GM12801 (cell line): ENCODE data around the gene PRMT2.

Source experiments
- TF ChIP-seq, protein P1 (sequence below): IDR thresholded peaks from one replicate; pipeline ENCODE4 v1.5.1; 2011; ENCODE audit warnings: control low read depth; ENCODE audit not compliant: insufficient read length; ENCODE audit errors: extremely low read depth

Gene PRMT2

DNA sequence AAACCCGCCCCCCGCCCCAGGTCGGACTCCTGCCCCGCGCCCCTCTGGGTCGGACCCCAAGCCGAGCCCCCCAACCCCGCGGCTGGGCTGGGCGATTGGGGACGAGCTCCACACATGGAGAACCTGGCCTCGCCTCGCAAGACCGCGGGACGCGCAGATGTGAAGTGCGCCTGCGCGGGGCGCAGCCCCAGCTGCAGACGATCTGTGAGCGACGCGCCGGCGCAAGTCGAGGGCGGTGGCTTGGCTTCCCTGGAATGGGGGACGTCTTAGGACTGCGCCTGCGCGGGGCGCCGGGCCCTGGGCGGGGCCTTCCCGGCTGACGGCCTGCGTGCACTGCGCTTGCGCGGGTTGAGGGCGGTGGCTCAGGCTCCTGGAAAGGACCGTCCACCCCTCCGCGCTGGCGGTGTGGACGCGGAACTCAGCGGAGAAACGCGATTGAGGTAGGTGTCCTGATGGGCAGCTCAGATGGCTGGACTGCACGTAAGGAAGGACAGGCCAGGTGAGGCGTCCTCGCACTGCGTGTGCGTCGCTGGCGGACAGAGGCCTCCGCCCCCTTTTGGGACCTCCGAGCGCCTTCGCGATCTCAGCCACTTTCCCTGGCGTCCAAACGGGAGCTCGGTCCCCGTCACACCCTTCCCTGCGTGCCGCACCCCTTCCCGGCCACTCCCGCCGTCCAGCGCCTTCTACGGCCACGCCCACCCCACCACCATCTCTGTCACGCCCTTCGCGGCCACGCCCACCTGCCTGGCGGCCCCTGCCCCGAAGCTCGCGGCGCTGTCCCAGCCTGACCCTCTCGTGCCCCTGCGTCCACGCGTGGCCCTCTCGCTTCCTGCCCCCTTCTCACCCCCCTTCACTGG is at the start of gene PRMT2:
Gene PRMT2 (plus strand): TSS at position 351 of the 857 bp plus-strand sequence. CDS start 1,278 bp downstream, outside the sequence.
- TF ChIP-seq, protein P1, sequence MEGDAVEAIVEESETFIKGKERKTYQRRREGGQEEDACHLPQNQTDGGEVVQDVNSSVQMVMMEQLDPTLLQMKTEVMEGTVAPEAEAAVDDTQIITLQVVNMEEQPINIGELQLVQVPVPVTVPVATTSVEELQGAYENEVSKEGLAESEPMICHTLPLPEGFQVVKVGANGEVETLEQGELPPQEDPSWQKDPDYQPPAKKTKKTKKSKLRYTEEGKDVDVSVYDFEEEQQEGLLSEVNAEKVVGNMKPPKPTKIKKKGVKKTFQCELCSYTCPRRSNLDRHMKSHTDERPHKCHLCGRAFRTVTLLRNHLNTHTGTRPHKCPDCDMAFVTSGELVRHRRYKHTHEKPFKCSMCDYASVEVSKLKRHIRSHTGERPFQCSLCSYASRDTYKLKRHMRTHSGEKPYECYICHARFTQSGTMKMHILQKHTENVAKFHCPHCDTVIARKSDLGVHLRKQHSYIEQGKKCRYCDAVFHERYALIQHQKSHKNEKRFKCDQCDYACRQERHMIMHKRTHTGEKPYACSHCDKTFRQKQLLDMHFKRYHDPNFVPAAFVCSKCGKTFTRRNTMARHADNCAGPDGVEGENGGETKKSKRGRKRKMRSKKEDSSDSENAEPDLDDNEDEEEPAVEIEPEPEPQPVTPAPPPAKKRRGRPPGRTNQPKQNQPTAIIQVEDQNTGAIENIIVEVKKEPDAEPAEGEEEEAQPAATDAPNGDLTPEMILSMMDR, result no peak

DNA sequence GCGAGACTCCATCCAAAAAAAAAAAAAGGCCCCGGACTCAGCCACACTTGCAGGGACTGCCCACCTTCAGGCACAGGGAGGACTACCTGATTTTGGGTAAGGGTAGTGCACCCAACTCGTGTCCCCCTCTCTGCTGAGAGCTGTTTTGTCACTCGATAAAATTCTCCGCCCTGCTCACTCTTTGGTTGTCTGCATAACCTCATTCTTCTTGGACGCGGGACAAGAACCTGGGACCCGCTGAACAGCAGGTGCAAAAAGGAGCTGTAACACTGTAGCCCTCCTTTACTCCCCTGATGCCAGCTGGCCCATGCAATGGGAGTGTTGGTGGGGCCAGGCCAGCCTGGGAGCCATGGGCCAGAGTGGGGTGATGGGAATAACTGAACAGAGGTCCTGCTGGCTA is 41.2 kb upstream of the PRMT2 start:
- TF ChIP-seq, protein P1, result no peak

- TF ChIP-seq, protein P1, result no peak
Observed at GRCh38 chr21:46596201-46596600, 39.3 kb upstream of the PRMT2 start.

DNA sequence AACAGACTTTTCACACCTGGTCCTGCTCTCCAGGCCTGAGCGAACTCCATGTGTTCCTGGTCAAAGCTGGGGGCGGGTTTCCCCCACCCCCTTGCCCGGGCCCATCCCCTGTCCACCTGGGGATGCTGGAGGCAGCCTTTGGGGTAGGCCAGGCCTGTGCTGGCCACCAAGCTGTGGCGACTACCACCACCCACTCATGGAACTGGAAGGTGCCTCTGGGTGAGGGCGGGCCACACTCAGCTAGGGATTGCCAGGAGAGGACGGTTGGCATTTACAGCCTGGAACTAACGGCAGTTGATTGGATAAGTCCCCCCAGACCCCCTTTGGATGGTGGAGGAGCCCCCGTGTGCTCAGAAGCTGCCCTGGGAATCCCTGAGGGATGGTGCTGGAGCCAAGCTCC is 38.4 kb upstream of the PRMT2 start:
- TF ChIP-seq, protein P1, result no peak

DNA sequence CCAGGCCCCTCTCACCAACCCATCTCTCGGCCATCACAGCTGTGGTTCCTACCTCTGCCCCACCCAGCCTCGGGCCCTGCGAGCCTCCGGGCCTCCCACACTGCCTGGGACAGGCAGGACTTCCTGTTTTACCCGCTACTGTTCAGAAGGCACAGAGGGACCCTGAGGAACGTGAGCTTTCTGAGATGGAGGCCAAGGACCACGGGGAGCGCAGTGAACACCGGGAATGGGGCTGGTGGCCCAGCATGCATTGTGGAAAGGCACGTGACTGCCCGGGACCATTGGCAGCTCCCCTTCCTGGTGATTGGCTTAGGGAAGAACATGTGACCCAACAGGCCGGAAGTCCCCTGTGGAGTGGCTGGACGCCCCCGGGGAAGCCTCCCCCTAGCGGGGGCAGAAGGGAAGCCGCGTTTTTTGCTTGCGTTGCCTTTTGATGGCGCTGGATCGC is 37.6 kb upstream of the PRMT2 start:
- TF ChIP-seq, protein P1, result no peak

- TF ChIP-seq, protein P1, result no peak
Observed at GRCh38 chr21:46598581-46599572, 36.6 kb upstream of the PRMT2 start.

GRCh38 chr21:46600305-46600704 is 35.2 kb upstream of the PRMT2 start:
- TF ChIP-seq, protein P1, result no peak
